GM10266 (cell line): Measurements from ENCODE around the gene HNRNPH3.

Experiments used
- DNase-seq: peaks from one replicate; pipeline ENCODE4 v3.0.0; 2012; ENCODE audit errors: extremely low spot score
- TF ChIP-seq, protein P1 (sequence below): IDR thresholded peaks from 2 replicates; pipeline ENCODE4 v1.5.1; 2012; ENCODE audit warnings: mild to moderate bottlenecking, low read depth; ENCODE audit not compliant: control insufficient read depth, insufficient read depth; ENCODE audit errors: missing control alignments

HNRNPH3 gene, protein sequence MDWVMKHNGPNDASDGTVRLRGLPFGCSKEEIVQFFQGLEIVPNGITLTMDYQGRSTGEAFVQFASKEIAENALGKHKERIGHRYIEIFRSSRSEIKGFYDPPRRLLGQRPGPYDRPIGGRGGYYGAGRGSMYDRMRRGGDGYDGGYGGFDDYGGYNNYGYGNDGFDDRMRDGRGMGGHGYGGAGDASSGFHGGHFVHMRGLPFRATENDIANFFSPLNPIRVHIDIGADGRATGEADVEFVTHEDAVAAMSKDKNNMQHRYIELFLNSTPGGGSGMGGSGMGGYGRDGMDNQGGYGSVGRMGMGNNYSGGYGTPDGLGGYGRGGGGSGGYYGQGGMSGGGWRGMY

DNA sequence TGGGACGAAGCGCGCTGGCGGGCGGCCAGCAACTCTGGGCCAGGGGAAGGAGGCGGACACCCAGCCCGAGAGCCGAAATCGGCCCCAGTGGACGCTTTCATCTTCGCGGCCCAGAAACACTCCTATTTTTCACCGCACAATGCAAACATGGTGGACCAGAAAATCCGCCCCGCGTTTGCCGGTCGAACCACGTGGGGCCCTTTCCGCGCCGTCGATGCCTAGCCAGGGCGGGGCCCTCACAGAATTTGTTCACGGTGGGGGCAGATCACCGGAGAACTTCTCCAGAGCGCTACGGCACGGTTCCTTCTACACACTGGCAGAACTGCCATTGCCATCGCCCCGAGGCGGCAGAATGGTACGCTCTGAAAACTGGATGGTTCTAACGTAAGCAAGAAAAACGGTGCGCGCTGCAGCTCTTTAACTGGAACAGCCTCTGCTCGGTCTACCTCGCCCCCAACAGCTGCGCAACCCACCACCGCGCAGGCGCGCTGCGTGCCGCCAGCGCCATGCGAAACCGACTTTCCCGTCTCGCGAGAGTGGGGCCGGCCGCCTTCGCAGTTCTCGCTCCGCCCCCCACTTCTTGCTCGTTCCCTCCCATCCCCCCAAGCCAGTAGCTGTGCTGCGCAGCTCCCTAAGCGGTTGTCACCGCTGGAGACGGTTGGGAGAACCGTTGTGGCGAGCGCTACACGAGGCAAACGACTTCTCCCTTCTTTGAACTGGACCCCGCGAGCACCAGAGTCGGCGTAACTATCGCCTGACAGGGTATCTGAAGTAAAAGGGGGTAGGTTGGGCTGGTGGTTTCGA lies at the start of gene HNRNPH3:
TSS of gene HNRNPH3 (plus strand) at position 610 of the 804 bp plus-strand sequence. CDS start 5,158 bp downstream, outside the sequence.
- peak; percentile 94 for DNase-seq
- TF ChIP-seq, protein P1, sequence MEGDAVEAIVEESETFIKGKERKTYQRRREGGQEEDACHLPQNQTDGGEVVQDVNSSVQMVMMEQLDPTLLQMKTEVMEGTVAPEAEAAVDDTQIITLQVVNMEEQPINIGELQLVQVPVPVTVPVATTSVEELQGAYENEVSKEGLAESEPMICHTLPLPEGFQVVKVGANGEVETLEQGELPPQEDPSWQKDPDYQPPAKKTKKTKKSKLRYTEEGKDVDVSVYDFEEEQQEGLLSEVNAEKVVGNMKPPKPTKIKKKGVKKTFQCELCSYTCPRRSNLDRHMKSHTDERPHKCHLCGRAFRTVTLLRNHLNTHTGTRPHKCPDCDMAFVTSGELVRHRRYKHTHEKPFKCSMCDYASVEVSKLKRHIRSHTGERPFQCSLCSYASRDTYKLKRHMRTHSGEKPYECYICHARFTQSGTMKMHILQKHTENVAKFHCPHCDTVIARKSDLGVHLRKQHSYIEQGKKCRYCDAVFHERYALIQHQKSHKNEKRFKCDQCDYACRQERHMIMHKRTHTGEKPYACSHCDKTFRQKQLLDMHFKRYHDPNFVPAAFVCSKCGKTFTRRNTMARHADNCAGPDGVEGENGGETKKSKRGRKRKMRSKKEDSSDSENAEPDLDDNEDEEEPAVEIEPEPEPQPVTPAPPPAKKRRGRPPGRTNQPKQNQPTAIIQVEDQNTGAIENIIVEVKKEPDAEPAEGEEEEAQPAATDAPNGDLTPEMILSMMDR, result no peak

DNA sequence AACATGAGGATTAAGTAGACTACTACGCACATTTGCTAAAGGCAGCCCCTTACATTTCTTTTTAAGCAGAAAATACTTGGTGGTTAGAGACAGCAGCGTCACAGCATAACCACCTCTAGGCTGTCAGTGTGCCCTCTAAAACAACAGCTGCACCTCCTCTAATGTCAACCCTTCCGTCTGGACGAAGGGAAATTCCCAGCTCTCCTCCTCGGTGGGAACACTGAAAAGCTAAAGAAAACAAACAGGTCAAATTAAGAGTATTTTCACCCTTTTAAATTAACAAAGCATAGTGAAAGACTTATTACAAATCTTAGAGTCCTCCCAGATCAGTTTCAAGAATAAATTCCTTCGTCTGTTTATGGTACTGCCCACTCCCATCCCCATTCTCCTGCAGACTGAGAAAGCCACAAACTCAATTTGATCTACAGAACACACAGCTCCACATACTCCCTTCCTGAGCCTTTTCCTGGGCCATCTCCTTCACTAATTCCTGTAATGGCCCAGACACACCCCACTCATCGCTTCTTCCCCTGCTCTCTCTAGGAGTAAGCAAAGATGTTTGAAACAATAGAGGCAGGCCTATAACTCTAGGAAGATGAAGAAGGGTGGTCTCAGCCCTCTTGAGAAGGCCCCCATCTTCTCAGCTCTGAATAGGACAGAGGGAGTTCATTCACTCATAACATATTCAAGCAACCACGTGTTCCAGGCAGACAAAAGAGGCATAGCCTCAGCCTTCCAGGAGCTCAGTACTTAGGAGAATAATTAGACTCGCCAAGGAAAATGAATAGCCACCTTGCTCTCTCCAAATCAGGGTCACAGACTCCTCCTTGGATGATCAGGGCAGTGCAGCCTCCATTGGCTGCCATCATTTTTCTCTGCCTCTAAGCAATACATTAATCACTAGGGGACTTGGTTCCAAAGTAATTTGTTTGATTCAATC lies 47.5 kb upstream of the HNRNPH3 start:
- TF ChIP-seq, protein P1, result no peak
- no peak for DNase-seq

DNA sequence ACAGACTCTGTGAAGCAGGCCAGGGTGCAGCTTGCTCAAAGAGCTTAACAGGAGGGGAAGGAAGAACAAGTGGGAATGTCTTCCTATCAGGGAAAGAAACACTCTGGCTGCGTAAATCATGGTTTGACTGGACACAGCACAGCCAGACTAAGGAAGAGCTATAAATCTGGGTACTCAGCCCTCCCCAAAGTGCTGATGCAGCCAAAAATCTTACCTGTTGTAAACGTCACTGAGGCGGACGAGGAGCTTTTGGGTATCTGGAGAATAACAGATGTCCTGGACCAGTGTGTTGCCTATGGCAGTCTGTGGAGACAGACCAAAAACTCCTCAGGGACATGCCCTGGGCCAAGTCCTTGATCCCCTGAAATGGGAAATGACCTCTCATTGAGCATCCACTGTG lies 43.1 kb upstream of the HNRNPH3 start:
- DNase-seq, result no peak
- TF ChIP-seq, protein P1, result no peak

DNA sequence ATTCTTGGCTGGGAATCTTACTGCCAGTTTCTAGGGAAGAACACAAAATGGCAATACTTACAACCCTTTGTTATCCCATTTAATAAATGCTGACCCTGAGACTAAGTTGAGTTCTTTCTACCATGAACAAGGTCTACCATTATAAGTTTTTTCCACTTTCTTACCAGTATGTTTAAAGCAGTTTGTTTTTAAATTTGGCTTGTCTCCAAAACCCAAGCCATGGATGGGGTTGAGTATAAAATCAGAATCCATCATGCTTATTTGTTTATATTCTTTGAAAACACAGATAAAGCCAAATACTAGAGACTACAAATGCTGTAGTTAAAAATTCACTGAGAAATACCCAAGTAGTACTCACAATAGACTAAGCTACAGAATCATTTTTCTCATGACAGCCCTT lies 41.1 kb upstream of the HNRNPH3 start:
- DNase-seq, result no peak
- TF ChIP-seq, protein P1, result no peak

DNA sequence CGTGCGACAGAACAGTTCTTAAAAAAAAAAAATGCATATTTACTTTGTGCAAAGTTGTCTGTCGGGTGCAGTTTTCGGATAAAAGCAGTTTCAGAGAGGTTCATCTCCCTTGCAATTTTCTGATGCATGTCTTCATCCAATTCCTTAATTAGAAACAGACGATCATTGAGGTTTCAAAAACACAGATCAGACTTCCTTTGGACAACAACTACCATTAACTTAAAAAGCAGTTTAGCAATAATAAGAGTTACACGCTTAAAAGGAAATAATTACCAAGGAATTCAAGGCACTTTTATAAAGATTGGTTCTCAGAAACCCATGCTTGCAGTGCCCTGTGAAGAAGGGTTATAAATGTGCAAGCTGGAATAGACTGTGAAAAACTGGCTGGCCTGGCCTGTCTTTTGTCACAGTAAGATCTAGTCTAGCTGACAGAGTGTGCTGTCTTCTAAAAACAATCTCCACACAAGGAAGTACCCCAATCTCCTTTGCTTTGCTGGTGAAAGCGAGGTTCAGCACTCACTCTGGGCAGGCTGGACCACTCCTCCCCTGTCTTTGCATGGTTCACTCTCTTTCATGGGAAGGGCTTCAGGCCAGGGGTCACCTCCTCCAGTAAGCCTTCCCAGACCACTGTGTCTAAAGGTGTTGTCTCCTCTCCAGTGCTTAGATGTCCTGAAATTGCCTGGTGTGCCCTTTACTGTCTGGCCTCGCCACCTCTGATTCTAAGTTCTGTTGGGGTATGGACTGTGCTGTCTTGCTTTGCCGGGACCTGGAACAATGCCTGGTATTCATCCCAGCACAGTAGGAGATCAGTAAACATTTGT lies 34.8 kb upstream of the HNRNPH3 start:
- TF ChIP-seq, protein P1, result no peak
- no peak for DNase-seq

DNA sequence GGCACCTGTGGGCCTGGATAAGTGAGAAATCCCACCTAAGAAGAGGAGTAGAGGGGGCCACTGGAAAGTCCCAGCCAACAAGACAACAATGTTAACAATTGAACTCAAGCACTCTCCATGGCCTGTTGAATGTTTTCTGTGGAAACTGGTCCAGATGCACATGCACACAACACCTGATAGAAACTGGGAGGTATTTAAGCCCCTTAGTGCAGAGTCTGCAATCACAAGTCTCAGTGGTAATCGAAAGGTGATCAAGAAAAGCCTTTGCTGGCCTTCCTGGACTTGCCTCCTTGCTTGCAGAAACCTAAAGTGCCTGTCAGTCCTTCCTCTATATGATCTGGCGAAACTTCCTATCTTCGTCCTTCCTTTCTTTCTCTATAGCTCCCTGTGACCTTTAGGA lies 30.6 kb upstream of the HNRNPH3 start:
- TF ChIP-seq, protein P1, result no peak
- DNase-seq, result no peak
